Endothelial cell of umbilical vein (primary cell): ENCODE measurements around the gene LMO1. TPM values are rescaled to one million over a fixed set of nuclear protein-coding genes. Genes with fewer than 3 reads are reported as not detected.

Experiments used
- BruUV-seq: library from RNA; stranded (reverse); fragments of 400-500 nt; replicated peaks from 2 replicates; lab custom pipeline; 2021; lab: Mats Ljungman, UMichigan
- CTCF ChIA-PET: fragments of 300-600, 350-600 bp; sonication (Branson Sonifier 250); formaldehyde crosslinking; loops from one replicate; lab custom pipeline; 2021; ENCODE audit warnings: antibody characterized with exemption, inconsistent platforms; lab: Charles Lee
- POLR2A ChIA-PET: fragments of 300-600, 350-600 bp; sonication (Branson Sonifier 250); formaldehyde crosslinking; loops from one replicate; lab custom pipeline; 2021; ENCODE audit warnings: antibody characterized with exemption, inconsistent platforms; lab: Charles Lee
- DNase-seq: peaks from one replicate; pipeline ENCODE4 v3.0.0-alpha.2; 2011; ENCODE audit warnings: low read depth, low spot score
- FAIRE-seq: peaks from 2 replicates; lab custom pipeline; 2011; peaks lifted over from hg19 to GRCh38; lab: Jason Lieb, UNC
- H2AFZ ChIP-seq: 2 replicates; pipeline ENCODE4 v1.6.0; 2012; ENCODE audit warnings: low read depth, low read length, control low read depth, inconsistent platforms
- H3K27ac ChIP-seq: 2 replicates; pipeline ENCODE4 v1.5.1; 2011; ENCODE audit warnings: low read depth, mild to moderate bottlenecking, control low read depth, low read length, moderate library complexity; ENCODE audit not compliant: insufficient read depth
- H3K27me3 ChIP-seq, 2 experiments: 2 replicates each; pipeline versions ENCODE4 v1.6.0 to v1.6.1; 2011; ENCODE audit warnings: low read length in 2 of 2, mixed read lengths in 1 of 2; ENCODE audit not compliant: control insufficient read depth in 2 of 2, insufficient read depth in 2 of 2
- H3K36me3 ChIP-seq, 2 experiments: 2 replicates in 1 of 2; 3 replicates in 1 of 2; pipeline ENCODE4 v1.5.1; 2011; ENCODE audit warnings: low read length in 2 of 2, mild to moderate bottlenecking in 1 of 2, moderate library complexity in 1 of 2; ENCODE audit not compliant: control insufficient read depth in 2 of 2, insufficient read depth in 2 of 2; ENCODE audit errors: extremely low read depth in 1 of 2
- H3K4me1 ChIP-seq: 3 replicates; pipeline ENCODE4 v1.5.1; 2011; ENCODE audit warnings: mild to moderate bottlenecking, low read length; ENCODE audit not compliant: control insufficient read depth, insufficient read depth; ENCODE audit errors: extremely low read depth
- H3K4me2 ChIP-seq: 2 replicates; pipeline ENCODE4 v1.6.1; 2011; ENCODE audit warnings: low read length, control low read depth, mixed read lengths; ENCODE audit not compliant: insufficient read depth
- H3K4me3 ChIP-seq, 3 experiments: fragments of 200-600 bp in 1 of 3; sonication (generic), shearing (Covaris generic) in 1 of 3; replicated peaks in 1 of 3; 2 replicates each; pipeline ENCODE4 v1.5.1; 2011 to 2016; ENCODE audit warnings: control low read depth in 3 of 3, low read length in 3 of 3, mild to moderate bottlenecking in 2 of 3, inconsistent platforms in 1 of 3, low read depth in 1 of 3, moderate library complexity in 1 of 3; ENCODE audit not compliant: insufficient read depth in 1 of 3
- H3K79me2 ChIP-seq: 2 replicates; pipeline ENCODE4 v1.6.0; 2012; ENCODE audit warnings: low read length, inconsistent platforms; ENCODE audit not compliant: control insufficient read depth, insufficient read depth
- H3K9ac ChIP-seq: replicated peaks from 2 replicates; pipeline ENCODE3; 2011; ENCODE audit warnings: low read length, control low read depth; ENCODE audit not compliant: insufficient read depth; ENCODE audit errors: extremely low read depth
- H3K9me1 ChIP-seq: replicated peaks from 3 replicates; pipeline ENCODE4 v1.6.0; 2011; ENCODE audit warnings: mild to moderate bottlenecking, low read length; ENCODE audit not compliant: control insufficient read depth, insufficient read depth; ENCODE audit errors: extremely low read depth
- H3K9me3 ChIP-seq: replicated peaks from 2 replicates; pipeline ENCODE4 v1.5.1; 2012; ENCODE audit warnings: low read length, inconsistent platforms; ENCODE audit not compliant: control insufficient read depth, insufficient read depth
- H4K20me1 ChIP-seq: replicated peaks from 2 replicates; pipeline ENCODE3; 2011; ENCODE audit warnings: mild to moderate bottlenecking, low read length; ENCODE audit not compliant: control insufficient read depth, insufficient read depth; ENCODE audit errors: extremely low read depth
- EZH2 ChIP-seq: IDR thresholded peaks from 2 replicates; pipeline ENCODE4 v1.6.1; 2012; ENCODE audit warnings: borderline replicate concordance, low read depth, mild to moderate bottlenecking, moderate library complexity, low read length, inconsistent platforms; ENCODE audit not compliant: severe bottlenecking
- GATA2 ChIP-seq: IDR thresholded peaks from 2 replicates; pipeline ENCODE4 v1.7.0; 2011; ENCODE audit warnings: low read depth, mild to moderate bottlenecking, moderate library complexity, mixed read lengths, low read length; ENCODE audit not compliant: insufficient read length, insufficient read depth
- JUN ChIP-seq: IDR thresholded peaks from 2 replicates; pipeline ENCODE4 v1.6.1; 2011; ENCODE audit warnings: borderline replicate concordance, low read depth; ENCODE audit not compliant: insufficient read length, insufficient read depth
- dilution Hi-C: fragments of 300-500 bp; cut with MboI; formaldehyde crosslinking; loops from one replicate; pipeline ENCODE4 v1.15.0; 2019; ENCODE audit warnings: low sequenced_read_pairs; ENCODE audit not compliant: extremely low pct_ligation_motif_present
- intact Hi-C: fragments of 100-400 bp; cut with micrococcal nuclease; formaldehyde crosslinking; loops from one replicate; pipeline ENCODE4 v1.10.0; 2022
- polyA plus RNA-seq, 4 experiments: library from polyadenylated mRNA; depleted of rRNA in 3 of 4; stranded (reverse) in 3 of 4; unstranded in 1 of 4; fragments of >200 nt; gene quantifications; 2 replicates each; pipeline versions ENCODE4 v1.2.1 to v1.2.3, GENCODE V29; 2011 to 2012; ENCODE audit warnings: missing spikeins in 1 of 4
- total RNA-seq: library from RNA; stranded (reverse); gene quantifications from 2 replicates; pipeline ENCODE4 v1.2.3, GENCODE V29; 2021

Gene LMO1
- total and polyA plus RNA-seq, 2 donors (not counting 3 experiments of a cell fraction or from before 2014, with no cell fraction given), result not detected

DNA sequence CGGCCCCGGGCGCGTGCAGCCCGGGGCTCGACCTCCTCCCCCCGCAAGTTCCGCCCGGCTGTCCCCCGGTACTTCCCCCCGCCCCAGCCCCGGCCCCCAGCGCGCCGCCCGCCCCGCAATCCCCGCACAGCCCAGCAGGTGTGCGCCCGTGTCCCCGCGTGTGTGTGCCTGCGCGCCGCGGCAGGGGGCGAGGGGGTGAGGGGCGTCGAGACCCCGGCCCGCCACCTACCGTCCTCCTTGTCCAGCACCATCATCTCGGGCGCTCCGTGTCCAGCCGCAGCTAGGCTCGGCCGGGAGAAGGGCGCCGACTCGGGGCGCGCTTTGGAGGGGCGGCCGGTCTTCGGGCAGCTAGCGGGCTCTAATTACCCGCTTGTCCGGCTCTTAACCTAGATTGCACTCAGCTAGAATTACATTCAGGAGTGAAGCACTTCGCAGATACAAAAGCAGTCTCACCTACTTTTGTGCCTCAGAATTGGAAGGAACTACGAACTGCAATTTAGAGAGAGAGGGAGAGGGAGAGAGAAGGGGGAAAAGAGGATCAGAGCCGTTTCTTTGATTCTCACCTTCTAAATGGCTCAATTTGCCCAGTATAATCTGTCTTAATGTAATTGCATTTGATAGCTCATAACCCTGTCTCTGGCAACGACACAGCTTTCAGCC, 439 bp downstream of the LMO1 start:
- TF ChIP-seq JUN, result no peak
- Histone ChIP-seq H3K27me3 (peaks cover 46 to 50% of the 10 kb centered on the region in 2 experiments), H3K4me3 (no peak overlapping the region), H3K9ac (no peak overlapping the region), H2AFZ (no peak overlapping the region), H3K9me3 (no peaks in the 10 kb centered on the region), H3K4me2 (peak overlapping the region; percentile 46), H4K20me1 (no peaks in the 10 kb centered on the region), H3K9me1 (no peaks in the 10 kb centered on the region), H3K4me1 (peaks cover 4% of the 10 kb centered on the region), H3K27ac (no peak overlapping the region), H3K79me2 (no peaks in the 10 kb centered on the region), H3K36me3 (no peaks in the 10 kb centered on the region)
- intact Hi-C loops, result loop anchor here (1.0 to 5.0 kb wide), 5 partner anchors 16 to 257 kb away; no protein-coding TSS in a partner anchor
- DNase-seq, result no peak
- POLR2A ChIA-PET, result no interaction called here
- BruUV-seq, result no TSS peak
- CTCF ChIA-PET, result interaction anchor here (0.6 to 3.9 kb wide), 42 partner anchors 8 to 416 kb away, joined by 3 to 49 read pairs (median 6); no protein-coding TSS in a partner anchor
- dilution Hi-C loops, result no loop called here
- no peak for FAIRE-seq

- no peak overlapping the region for H3K27ac ChIP-seq
- no peaks in the 10 kb centered on the region for H3K79me2 ChIP-seq
- H3K9me1 ChIP-seq, result no peaks in the 10 kb centered on the region
- no peaks in the 10 kb centered on the region for H3K36me3 ChIP-seq
- ChIA-PET CTCF (interaction anchor here (0.6 to 3.9 kb wide), 19 partner anchors 8 to 304 kb away, joined by 3 to 49 read pairs (median 7); no protein-coding TSS in a partner anchor), POLR2A (no interaction called here)
- peaks cover 4% of the 10 kb centered on the region for H3K4me1 ChIP-seq
- H3K9me3 ChIP-seq, result no peaks in the 10 kb centered on the region
- H2AFZ ChIP-seq, result peak overlapping the region; percentile 54
- BruUV-seq, result no TSS peak
- intact Hi-C loops (loop anchor here (1.0 to 5.0 kb wide), 5 partner anchors 15 to 256 kb away; no protein-coding TSS in a partner anchor), dilution Hi-C loops (no loop called here)
- TF ChIP-seq EZH2 (peak; percentile 94), GATA2 (no peak)
- peak; percentile 31 for DNase-seq
- no peak overlapping the region for H3K9ac ChIP-seq
- peak overlapping the region; percentile 46 for H3K4me2 ChIP-seq
- no peak for FAIRE-seq
- peaks cover 41 to 49% of the 10 kb centered on the region in 2 experiments for H3K27me3 ChIP-seq
- no peaks in the 10 kb centered on the region for H4K20me1 ChIP-seq
- peak overlapping the region in 1 of 3 experiments; percentile 11 for H3K4me3 ChIP-seq
Observed at GRCh38 chr11:8262552-8263108, 1.0 kb downstream of the LMO1 start.
